Thoracic aorta endothelial cell (primary cell): ENCODE measurements around the gene VAMP3. TPM values are rescaled to one million over a fixed set of nuclear protein-coding genes. Genes with fewer than 3 reads are reported as not detected.

ENCODE experiments used
- total RNA-seq: library from RNA; depleted of rRNA; stranded (reverse); fragments of >200 nt; gene quantifications from 2 replicates; pipeline ENCODE4 v1.2.3, GENCODE V29; 2012

VAMP3 gene
- 165 and 174 TPM in 2 replicates for total RNA-seq

GRCh38 chr1:7770997-7771822 is at the start of gene VAMP3:
VAMP3 (plus strand) TSS chr1:7771296; CDS start chr1:7771384, 88 bp downstream.

GRCh38 chr1:7783826-7784491 is 12.9 kb downstream of the VAMP3 start, which contains the start of gene PER3:
PER3 (plus strand) TSS chr1:7784291; CDS start chr1:7784878, 587 bp downstream.

Other genes starting within 250 kb of the VAMP3 start
- gene PER3, start 13.0 kb downstream of the VAMP3 start, total RNA-seq, result 2.2 and 3.5 TPM in 2 replicates
- not detected in 2 replicates for gene UTS2, start 81.8 kb downstream of the VAMP3 start, total RNA-seq
- 0.13 and 0.72 TPM in 2 replicates for gene TNFRSF9, start 169.5 kb downstream of the VAMP3 start, total RNA-seq
- gene PARK7, start 190.4 kb downstream of the VAMP3 start, total RNA-seq, result 181 and 192 TPM in 2 replicates